ENCODE data around the gene TMTC4. TPM values are rescaled to one million over a fixed set of nuclear protein-coding genes. Genes with fewer than 3 reads are reported as not detected.

The TMTC4 gene
- total RNA-seq, 2 experiments from 2014 or later, result 8.0 to 9.3 TPM

- peak in 4 of 14 experiments; percentile 13 to 38 (median 24) for DNase-seq
- intact Hi-C loops (cut with DNase I, micrococcal nuclease), result no loop called here
- no peak for ATAC-seq (ENCODE audit: poor library complexity)
- no peak for TF ChIP-seq CTCF (IDR thresholded peaks at IDR 0.05)
- H3K36me3 Mint-ChIP-seq (ENCODE audit: low read depth), result peaks cover 41% of the 10 kb centered on the region
- no peak overlapping the region for H3K27ac Mint-ChIP-seq
- Histone ChIP-seq H3K27ac (ENCODE audit: low read depth in 1 of 2, low read length in 2 of 2) (no peak overlapping the region), H3K9me3 (ENCODE audit: control insufficient read depth in 1 of 2, insufficient read depth in 1 of 2, low read length in 2 of 2) (no peaks in the 10 kb centered on the region), H3K27me3 (ENCODE audit: control insufficient read depth in 1 of 2, insufficient read depth in 2 of 2, low read length in 2 of 2) (no peaks in the 10 kb centered on the region), H3K4me1 (ENCODE audit: insufficient read depth, low read length) (peaks cover 4% of the 10 kb centered on the region), H3K4me3 (ENCODE audit: low read length) (no peak overlapping the region), H3K36me3 (ENCODE audit: insufficient read depth, low read length) (peaks cover 7% of the 10 kb centered on the region)
- no peak overlapping the region for H3K4me3 Mint-ChIP-seq
- ChIA-PET POLR2A (no interaction called here), CTCF (no interaction called here)
- H3K9me3 Mint-ChIP-seq, result no peaks in the 10 kb centered on the region
- H3K27me3 Mint-ChIP-seq, result no peaks in the 10 kb centered on the region
- peaks cover 8% of the 10 kb centered on the region for H3K4me1 Mint-ChIP-seq (ENCODE audit: low read depth)
Observed at GRCh38 chr13:100608906-100609305, 65.7 kb downstream of the TMTC4 start.

- CTCF ChIA-PET, result no interaction called here
- Histone ChIP-seq H3K36me3 (ENCODE audit: insufficient read depth, low read length) (peaks cover 7% of the 10 kb centered on the region), H3K9me3 (ENCODE audit: control insufficient read depth in 1 of 2, insufficient read depth in 1 of 2, low read length in 2 of 2) (no peaks in the 10 kb centered on the region), H3K27me3 (ENCODE audit: control insufficient read depth in 1 of 2, insufficient read depth in 2 of 2, low read length in 2 of 2) (no peaks in the 10 kb centered on the region), H3K4me1 (ENCODE audit: insufficient read depth, low read length) (peaks cover 4% of the 10 kb centered on the region), H3K27ac (ENCODE audit: low read depth in 1 of 2, low read length in 2 of 2) (no peak overlapping the region), H3K4me3 (ENCODE audit: low read length) (no peak overlapping the region)
- H3K4me1 Mint-ChIP-seq (ENCODE audit: low read depth), result peaks cover 8% of the 10 kb centered on the region
- no peaks in the 10 kb centered on the region for H3K9me3 Mint-ChIP-seq
- no peak overlapping the region for H3K27ac Mint-ChIP-seq
- intact Hi-C loops (cut with DNase I, micrococcal nuclease), result no loop called here
- no peak for TF ChIP-seq CTCF (IDR thresholded peaks at IDR 0.05)
- H3K36me3 Mint-ChIP-seq (ENCODE audit: low read depth), result peaks cover 45% of the 10 kb centered on the region
- H3K4me3 Mint-ChIP-seq, result no peak overlapping the region
- no peak for DNase-seq
- POLR2A ChIA-PET, result no interaction called here
- no peak for ATAC-seq (ENCODE audit: poor library complexity)
- H3K27me3 Mint-ChIP-seq, result no peaks in the 10 kb centered on the region
Observed at GRCh38 chr13:100608489-100608888, 66.1 kb downstream of the TMTC4 start.

- ATAC-seq (ENCODE audit: poor library complexity) (no peak), DNase-seq (no peak)
- Histone ChIP-seq H3K27ac (ENCODE audit: low read depth in 1 of 2, low read length in 2 of 2) (no peak overlapping the region), H3K4me1 (ENCODE audit: insufficient read depth, low read length) (peaks cover 4% of the 10 kb centered on the region), H3K4me3 (ENCODE audit: low read length) (no peak overlapping the region), H3K36me3 (ENCODE audit: insufficient read depth, low read length) (no peaks in the 10 kb centered on the region), H3K27me3 (ENCODE audit: control insufficient read depth in 1 of 2, insufficient read depth in 2 of 2, low read length in 2 of 2) (no peaks in the 10 kb centered on the region), H3K9me3 (ENCODE audit: control insufficient read depth in 1 of 2, insufficient read depth in 1 of 2, low read length in 2 of 2) (no peaks in the 10 kb centered on the region)
- Mint-ChIP-seq H3K36me3 (ENCODE audit: low read depth) (peaks cover 31% of the 10 kb centered on the region), H3K4me1 (ENCODE audit: low read depth) (peaks cover 8% of the 10 kb centered on the region), H3K27ac (no peak overlapping the region), H3K27me3 (no peaks in the 10 kb centered on the region), H3K9me3 (no peaks in the 10 kb centered on the region), H3K4me3 (no peak overlapping the region)
- ChIA-PET CTCF (interaction anchor here (1.0 kb wide), 1 partner anchor 32 kb away, joined by 3 read pairs; no protein-coding TSS in a partner anchor), POLR2A (interaction anchor here (1.1 kb wide), 1 partner anchor 17 kb away, joined by 3 read pairs; no protein-coding TSS in a partner anchor)
- intact Hi-C loops (cut with DNase I, micrococcal nuclease), result no loop called here
- TF ChIP-seq CTCF (IDR thresholded peaks at IDR 0.05), result no peak
Observed at GRCh38 chr13:100604918-100605710, 69.5 kb downstream of the TMTC4 start.
